Hepatocyte (in vitro differentiated cells): ENCODE data around the gene XRCC1. TPM values are rescaled to one million over a fixed set of nuclear protein-coding genes. Genes with fewer than 3 reads are reported as not detected.

Experiments used
- DNase-seq: peaks from one replicate; pipeline ENCODE4 v3.0.0-alpha.2; 2016; ENCODE audit warnings: low spot score
- H2AFZ ChIP-seq: fragments of 200-600 bp; sonication (generic); 2 replicates; pipeline ENCODE4 v1.6.0; 2016; ENCODE audit warnings: antibody characterized with exemption, mild to moderate bottlenecking
- H3K27ac ChIP-seq: fragments of 200-600 bp; sonication (generic); 2 replicates; pipeline ENCODE4 v1.5.1; 2016; ENCODE audit warnings: mild to moderate bottlenecking
- H3K27me3 ChIP-seq: fragments of 200-600 bp; sonication (generic); 2 replicates; pipeline ENCODE4 v1.6.1; 2016
- H3K36me3 ChIP-seq: fragments of 200-600 bp; sonication (generic); replicated peaks from 2 replicates; pipeline ENCODE4 v1.5.1; 2016; ENCODE audit warnings: low read depth; ENCODE audit not compliant: insufficient read depth
- H3K4me1 ChIP-seq: fragments of 200-600 bp; sonication (generic); 2 replicates; pipeline ENCODE4 v1.5.1; 2016; ENCODE audit warnings: mild to moderate bottlenecking, moderate library complexity; ENCODE audit not compliant: insufficient read depth
- H3K4me2 ChIP-seq: fragments of 200-600 bp; sonication (generic); 2 replicates; pipeline ENCODE4 v1.6.0; 2016
- H3K4me3 ChIP-seq: fragments of 200-600 bp; sonication (generic); 2 replicates; pipeline ENCODE4 v1.5.1; 2016; ENCODE audit warnings: mild to moderate bottlenecking
- H3K79me2 ChIP-seq: fragments of 200-600 bp; sonication (generic); 2 replicates; pipeline ENCODE4 v1.6.0; 2017; ENCODE audit warnings: mild to moderate bottlenecking
- H3K9me2 ChIP-seq: fragments of 200-600 bp; sonication (generic); replicated peaks from 2 replicates; pipeline ENCODE4 v1.6.0; 2017; ENCODE audit warnings: mild to moderate bottlenecking; ENCODE audit not compliant: insufficient read depth
- H3K9me3 ChIP-seq: fragments of 200-600 bp; sonication (generic); 2 replicates; pipeline ENCODE4 v1.5.1; 2016; ENCODE audit warnings: low read depth, mild to moderate bottlenecking
- H4K20me1 ChIP-seq: fragments of 200-600 bp; sonication (generic); 2 replicates; pipeline ENCODE4 v1.6.0; 2016; ENCODE audit warnings: mild to moderate bottlenecking; ENCODE audit not compliant: insufficient read depth, poor library complexity, severe bottlenecking
- CTCF ChIP-seq: fragments of 200-600 bp; sonication (generic); IDR thresholded peaks from 2 replicates; pipeline ENCODE4 v1.5.1; 2016; ENCODE audit warnings: antibody characterized with exemption, mild to moderate bottlenecking; ENCODE audit not compliant: poor library complexity
- EZH2 ChIP-seq: fragments of 200-600 bp; sonication (generic); IDR thresholded peaks from 2 replicates; pipeline ENCODE4 v1.6.1; 2016; ENCODE audit warnings: antibody characterized with exemption, mild to moderate bottlenecking, borderline replicate concordance
- EZH2phosphoT487 ChIP-seq: fragments of 200-600 bp; sonication (generic); IDR thresholded peaks from one replicate; pipeline ENCODE4 v1.6.1; 2018; ENCODE audit warnings: antibody characterized with exemption, mild to moderate bottlenecking, low read depth, moderate library complexity; ENCODE audit not compliant: unreplicated experiment, severe bottlenecking
- WGBS: methylation state at CpG from one replicate; pipeline ENCODE4 v1.1.6; 2016; ENCODE audit warnings: low lambda C conversion rate; ENCODE audit errors: missing lambda C conversion rate; 5-methylcytosine and 5-hydroxymethylcytosine counted together
- polyA plus RNA-seq: library from polyadenylated mRNA; unstranded; fragments of >200 nt; fragmentation: Nextera tagmentation; extraction: Ambion mirVana; gene quantifications from 2 replicates; pipeline ENCODE4 v1.2.1, GENCODE V29; 2016
- total RNA-seq: library from RNA; depleted of rRNA; stranded (reverse); fragments of >200 nt; gene quantifications from 2 replicates; pipeline ENCODE4 v1.2.3, GENCODE V29; 2014

The XRCC1 gene
- 27.8 and 34.3 TPM in 2 replicates for total RNA-seq
- polyA plus RNA-seq, result 27.3 and 27.8 TPM in 2 replicates

GRCh38 chr19:43575156-43575950 lies at the start of gene XRCC1, which contains the start of gene PINLYP:
TSS of gene XRCC1 (minus strand) at chr19:43575527. CDS start at chr19:43575458, 69 bp downstream.
TSS of gene PINLYP (plus strand) at chr19:43575801. CDS start at chr19:43577192, 1,391 bp downstream.
- peak within 1 kb of the TSS; percentile 84 for H2AFZ ChIP-seq
- TF ChIP-seq EZH2 (no peak), CTCF (no peak), EZH2phosphoT487 (no peak)
- under 1% methylated on average over 51 of the region's 51 CpGs for WGBS

GRCh38 chr19:43624933-43625332 lies 49.6 kb upstream of the XRCC1 start:
- H4K20me1 ChIP-seq, result no peaks in the 10 kb centered on the region
- H3K4me2 ChIP-seq, result no peak overlapping the region
- H3K27ac ChIP-seq, result no peak overlapping the region
- no peaks in the 10 kb centered on the region for H3K4me1 ChIP-seq
- 42% methylated on average over 19 of the region's 30 CpGs for WGBS
- H3K27me3 ChIP-seq, result no peaks in the 10 kb centered on the region
- H3K79me2 ChIP-seq, result peaks cover 8% of the 10 kb centered on the region
- no peaks in the 10 kb centered on the region for H3K36me3 ChIP-seq
- no peaks in the 10 kb centered on the region for H3K9me2 ChIP-seq
- H2AFZ ChIP-seq, result no peak overlapping the region
- DNase-seq, result no peak
- TF ChIP-seq EZH2phosphoT487 (no peak), CTCF (peak; percentile 20)
- H3K9me3 ChIP-seq, result no peaks in the 10 kb centered on the region
- H3K4me3 ChIP-seq, result no peak overlapping the region

More at GRCh38 chr19:43575156-43575950, at the start of gene XRCC1, which contains the start of gene PINLYP:
- Histone ChIP-seq H3K4me3 (peak within 1 kb of the TSS; percentile 50), H3K4me1 (peaks cover 10% of the 10 kb centered on the region), H3K9me2 (no peaks in the 10 kb centered on the region), H3K27ac (peak within 1 kb of the TSS; percentile 83), H3K36me3 (no peaks in the 10 kb centered on the region), H3K9me3 (no peaks in the 10 kb centered on the region), H3K79me2 (peaks cover 31% of the 10 kb centered on the region), H3K4me2 (peak within 1 kb of the TSS; percentile 75), H3K27me3 (no peaks in the 10 kb centered on the region), H4K20me1 (no peaks in the 10 kb centered on the region)
- peak; percentile 99 for DNase-seq

GRCh38 chr19:43623889-43624670 lies 48.8 kb upstream of the XRCC1 start:
- no peak for DNase-seq
- Histone ChIP-seq H3K27ac (no peak overlapping the region), H2AFZ (no peak overlapping the region), H3K9me2 (no peaks in the 10 kb centered on the region), H3K4me3 (no peak overlapping the region), H3K9me3 (no peaks in the 10 kb centered on the region), H3K79me2 (peaks cover 8% of the 10 kb centered on the region), H3K4me2 (no peak overlapping the region), H4K20me1 (no peaks in the 10 kb centered on the region), H3K36me3 (no peaks in the 10 kb centered on the region), H3K4me1 (no peaks in the 10 kb centered on the region), H3K27me3 (no peaks in the 10 kb centered on the region)
- 95% methylated on average over 26 of the region's 35 CpGs for WGBS
- TF ChIP-seq EZH2phosphoT487 (no peak), CTCF (no peak)
